ENCODE measurements around the gene AGAP1.
"Not testable (repeated sequence)": the region's sequence is repeated elsewhere in the genome, so short reads cannot be mapped to it uniquely, and the experiment has no call there.

Gene AGAP1

GRCh38 chr2:236137066-236137465 lies 643.2 kb downstream of the AGAP1 start:
- H3K27me3 ChIP-seq (replicated peaks), result no peaks in the 10 kb centered on the region
- TF ChIP-seq CTCF (IDR thresholded peaks at IDR 0.05; ENCODE audit: low read depth, low read length, missing control alignments), result no peak
- no peaks in the 10 kb centered on the region for H3K36me3 ChIP-seq (replicated peaks)
- no peak overlapping the region for H3K4me3 ChIP-seq (ENCODE audit: low read depth, low read length)
- in situ Hi-C loops (cut with HindIII; ENCODE audit: low pct_ligation_motif_present, low sequenced_read_pairs), result no loop called here
- no peak overlapping the region for H3K27ac ChIP-seq
- DNase-seq, result no peak

- in situ Hi-C loops (cut with HindIII; ENCODE audit: low pct_ligation_motif_present, low sequenced_read_pairs); DNase-seq; H3K4me3 ChIP-seq (ENCODE audit: low read depth, low read length); H3K36me3 ChIP-seq (replicated peaks); H3K27me3 ChIP-seq (replicated peaks); H3K27ac ChIP-seq: not testable (repeated sequence)
Measured at GRCh38 chr2:236141616-236142015, 647.8 kb downstream of the AGAP1 start.

GRCh38 chr2:236143811-236144210 lies 650.0 kb downstream of the AGAP1 start:
- no peak overlapping the region for H3K4me3 ChIP-seq (ENCODE audit: low read depth, low read length)
- in situ Hi-C loops (cut with HindIII; ENCODE audit: low pct_ligation_motif_present, low sequenced_read_pairs), result no loop called here
- TF ChIP-seq CTCF (IDR thresholded peaks at IDR 0.05; ENCODE audit: low read depth, low read length, missing control alignments), result no peak
- H3K36me3 ChIP-seq (replicated peaks), result no peaks in the 10 kb centered on the region
- no peak overlapping the region for H3K27ac ChIP-seq
- DNase-seq, result no peak
- no peaks in the 10 kb centered on the region for H3K27me3 ChIP-seq (replicated peaks)

GRCh38 chr2:236146436-236146835 lies 652.6 kb downstream of the AGAP1 start:
- Histone ChIP-seq H3K27ac (no peak overlapping the region), H3K27me3 (replicated peaks) (no peaks in the 10 kb centered on the region), H3K4me3 (ENCODE audit: low read depth, low read length) (no peak overlapping the region), H3K36me3 (replicated peaks) (no peaks in the 10 kb centered on the region)
- no peak for DNase-seq
- no peak for TF ChIP-seq CTCF (IDR thresholded peaks at IDR 0.05; ENCODE audit: low read depth, low read length, missing control alignments)
- in situ Hi-C loops (cut with HindIII; ENCODE audit: low pct_ligation_motif_present, low sequenced_read_pairs), result no loop called here

- no peak for TF ChIP-seq CTCF (IDR thresholded peaks at IDR 0.05; ENCODE audit: low read depth, low read length, missing control alignments)
- in situ Hi-C loops (cut with HindIII; ENCODE audit: low pct_ligation_motif_present, low sequenced_read_pairs), result no loop called here
- DNase-seq, result no peak
- Histone ChIP-seq H3K36me3 (replicated peaks) (no peaks in the 10 kb centered on the region), H3K27me3 (replicated peaks) (peaks cover 2% of the 10 kb centered on the region), H3K4me3 (ENCODE audit: low read depth, low read length) (no peak overlapping the region), H3K27ac (no peak overlapping the region)
Measured at GRCh38 chr2:236155406-236155805, 661.6 kb downstream of the AGAP1 start.

GRCh38 chr2:236156095-236156859 lies 662.4 kb downstream of the AGAP1 start:
- Histone ChIP-seq H3K27me3 (replicated peaks) (peaks cover 2% of the 10 kb centered on the region), H3K36me3 (replicated peaks) (no peaks in the 10 kb centered on the region)

More at GRCh38 chr2:236156095-236156859, 662.4 kb downstream of the AGAP1 start:
- Histone ChIP-seq H3K27ac (no peak overlapping the region), H3K4me3 (ENCODE audit: low read depth, low read length) (no peak overlapping the region)
- TF ChIP-seq CTCF (IDR thresholded peaks at IDR 0.05; ENCODE audit: low read depth, low read length, missing control alignments), result no peak
- DNase-seq, result no peak
- in situ Hi-C loops (cut with HindIII; ENCODE audit: low pct_ligation_motif_present, low sequenced_read_pairs), result no loop called here

All from brain microvascular endothelial cell (primary cell).